Suprapubic skin (tissue), 4 donors: ENCODE data around the gene LAIR2. TPM values are rescaled to one million over a fixed set of nuclear protein-coding genes. Genes with fewer than 3 reads are reported as not detected.

Experiments used
- DNase-seq, 2 donors: peaks; one replicate each; pipeline ENCODE4 v3.0.0-alpha.2; 2019; ENCODE audit warnings: low spot score in 2 of 2
- H3K27ac ChIP-seq: fragments of 200-600 bp; sonication (generic); one replicate; pipeline ENCODE4 v1.5.1; 2019
- H3K27me3 ChIP-seq: fragments of 200-600 bp; sonication (generic); one replicate; pipeline ENCODE4 v1.5.1; 2019
- H3K36me3 ChIP-seq: fragments of 200-600 bp; sonication (generic); one replicate; pipeline ENCODE4 v1.5.1; 2019
- H3K4me1 ChIP-seq: fragments of 200-600 bp; sonication (generic); one replicate; pipeline ENCODE4 v1.5.1; 2019
- H3K4me3 ChIP-seq: fragments of 200-600 bp; sonication (generic); one replicate; pipeline ENCODE4 v1.5.1; 2019; ENCODE audit warnings: mild to moderate bottlenecking
- H3K9me3 ChIP-seq: fragments of 200-600 bp; sonication (generic); one replicate; pipeline ENCODE4 v1.5.1; 2019
- EP300 ChIP-seq: sonication (generic); formaldehyde crosslinking; IDR thresholded peaks from one replicate; pipeline ENCODE4 v1.6.1; 2017; ENCODE audit warnings: antibody characterized with exemption
- POLR2A ChIP-seq, 2 donors: fragments of 450-650 bp; IDR thresholded peaks; one replicate each; pipeline ENCODE4 v1.6.1; 2017; ENCODE audit warnings: antibody characterized with exemption in 2 of 2, mild to moderate bottlenecking in 2 of 2, moderate library complexity in 2 of 2
- POLR2AphosphoS5 ChIP-seq, 3 donors: sonication (generic); formaldehyde crosslinking; IDR thresholded peaks; one replicate each; pipeline ENCODE4 v1.6.1; 2017; ENCODE audit warnings: antibody characterized with exemption in 3 of 3
- WGBS: methylation state at CpG from one replicate; pipeline ENCODE4 v1.1.5; 2018; 5-methylcytosine and 5-hydroxymethylcytosine counted together
- total RNA-seq, 4 donors: library from RNA; depleted of rRNA; stranded (reverse); fragments of >200 nt; gene quantifications; one replicate each; pipeline ENCODE4 v1.1.0, GENCODE V29; 2016
- TF ChIP-seq, protein P1 (sequence below), 2 donors: fragments of 200-600 bp in 1 of 2; fragments of 450-650 bp in 1 of 2; sonication (generic) in 1 of 2; IDR thresholded peaks; one replicate each; pipeline ENCODE4 v1.5.1; 2016 to 2019; ENCODE audit warnings: antibody characterized with exemption in 2 of 2, mild to moderate bottlenecking in 1 of 2, moderate library complexity in 1 of 2

LAIR2 gene
- total RNA-seq, 4 donors from 2014 or later, result not detected

- no peaks in the 10 kb centered on the region for H3K27me3 ChIP-seq
- no peaks in the 10 kb centered on the region for H3K9me3 ChIP-seq
- no peak for DNase-seq
- peaks cover 45% of the 10 kb centered on the region for H3K4me1 ChIP-seq
- peaks cover 68% of the 10 kb centered on the region for H3K36me3 ChIP-seq
- no peak overlapping the region for H3K27ac ChIP-seq
- no peak overlapping the region for H3K4me3 ChIP-seq
- WGBS, result 72% methylated on average over 24 of the region's 39 CpGs
- TF ChIP-seq POLR2A (IDR thresholded peaks at IDR 0.05) (no peak), EP300 (no peak), POLR2AphosphoS5 (IDR thresholded peaks at IDR 0.05) (no peak)
- TF ChIP-seq, protein P1, sequence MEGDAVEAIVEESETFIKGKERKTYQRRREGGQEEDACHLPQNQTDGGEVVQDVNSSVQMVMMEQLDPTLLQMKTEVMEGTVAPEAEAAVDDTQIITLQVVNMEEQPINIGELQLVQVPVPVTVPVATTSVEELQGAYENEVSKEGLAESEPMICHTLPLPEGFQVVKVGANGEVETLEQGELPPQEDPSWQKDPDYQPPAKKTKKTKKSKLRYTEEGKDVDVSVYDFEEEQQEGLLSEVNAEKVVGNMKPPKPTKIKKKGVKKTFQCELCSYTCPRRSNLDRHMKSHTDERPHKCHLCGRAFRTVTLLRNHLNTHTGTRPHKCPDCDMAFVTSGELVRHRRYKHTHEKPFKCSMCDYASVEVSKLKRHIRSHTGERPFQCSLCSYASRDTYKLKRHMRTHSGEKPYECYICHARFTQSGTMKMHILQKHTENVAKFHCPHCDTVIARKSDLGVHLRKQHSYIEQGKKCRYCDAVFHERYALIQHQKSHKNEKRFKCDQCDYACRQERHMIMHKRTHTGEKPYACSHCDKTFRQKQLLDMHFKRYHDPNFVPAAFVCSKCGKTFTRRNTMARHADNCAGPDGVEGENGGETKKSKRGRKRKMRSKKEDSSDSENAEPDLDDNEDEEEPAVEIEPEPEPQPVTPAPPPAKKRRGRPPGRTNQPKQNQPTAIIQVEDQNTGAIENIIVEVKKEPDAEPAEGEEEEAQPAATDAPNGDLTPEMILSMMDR (IDR thresholded peaks at IDR 0.05), result no peak
These were observed 42.2 kb upstream of the LAIR2 start for GRCh38 chr19:54460230-54461005.

DNA sequence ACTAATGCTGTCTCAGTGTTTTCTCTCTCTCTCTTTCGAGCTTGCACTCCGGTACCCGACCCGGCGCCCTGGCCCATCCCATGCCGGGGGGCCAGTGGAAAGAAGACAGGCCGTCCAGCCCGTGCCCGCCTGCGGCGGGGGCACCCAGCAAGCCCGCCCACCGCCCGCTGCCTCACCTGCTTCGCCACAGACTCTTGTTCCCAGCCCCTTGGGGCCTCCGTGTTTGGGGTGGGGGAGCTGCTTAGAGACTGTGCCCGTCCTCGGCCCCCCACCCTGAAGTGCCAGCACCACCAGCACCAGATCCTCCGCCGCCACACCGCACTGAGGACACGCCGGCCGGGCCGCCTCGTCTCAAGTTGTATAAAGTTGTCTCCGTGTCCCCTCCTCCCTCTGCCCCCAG is 41.4 kb upstream of the LAIR2 start:
- H3K4me3 ChIP-seq, result no peak overlapping the region
- WGBS, result 79% methylated on average over 27 of the region's 27 CpGs

DNA sequence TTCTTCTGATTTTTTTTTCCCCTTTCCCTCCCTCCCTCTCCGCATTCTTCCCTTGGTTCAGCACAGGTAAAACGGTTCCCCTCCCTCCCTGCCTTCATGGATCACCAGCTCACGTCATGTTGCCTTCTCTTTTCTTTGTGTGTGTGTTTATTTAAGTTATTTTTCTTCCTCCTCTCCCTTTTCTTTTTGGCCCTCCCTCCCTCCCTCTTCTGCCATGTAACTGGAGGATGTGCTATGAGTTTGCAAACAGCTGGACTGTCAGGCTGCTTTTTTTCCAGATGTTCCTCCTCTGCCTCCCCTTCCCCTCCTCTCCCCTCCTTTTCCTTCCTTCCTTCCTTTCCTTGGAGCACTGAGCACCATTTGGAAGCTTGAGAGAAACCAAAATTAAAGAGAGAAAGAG is 41.0 kb upstream of the LAIR2 start:
- DNase-seq, result no peak
- Histone ChIP-seq H3K36me3 (peaks cover 56% of the 10 kb centered on the region), H3K27ac (no peak overlapping the region), H3K4me1 (peaks cover 45% of the 10 kb centered on the region), H3K9me3 (no peaks in the 10 kb centered on the region), H3K27me3 (no peaks in the 10 kb centered on the region), H3K4me3 (no peak overlapping the region)
- WGBS, result 52% methylated on average over 3 of the region's 3 CpGs
- TF ChIP-seq, protein P1 (IDR thresholded peaks at IDR 0.05), result no peak
- TF ChIP-seq POLR2AphosphoS5 (IDR thresholded peaks at IDR 0.05) (no peak), POLR2A (IDR thresholded peaks at IDR 0.05) (no peak), EP300 (no peak)

More for the DNA sequence above, 41.4 kb upstream of the LAIR2 start:
- Histone ChIP-seq H3K36me3 (peaks cover 60% of the 10 kb centered on the region), H3K9me3 (no peaks in the 10 kb centered on the region), H3K4me1 (peaks cover 45% of the 10 kb centered on the region), H3K27me3 (no peaks in the 10 kb centered on the region), H3K27ac (no peak overlapping the region)
- TF ChIP-seq POLR2AphosphoS5 (IDR thresholded peaks at IDR 0.05), result no peak
- no peak for TF ChIP-seq POLR2A (IDR thresholded peaks at IDR 0.05)
- TF ChIP-seq, protein P1 (IDR thresholded peaks at IDR 0.05), result no peak
- no peak for TF ChIP-seq EP300
- peak; percentile 69 to 75 for DNase-seq

DNA sequence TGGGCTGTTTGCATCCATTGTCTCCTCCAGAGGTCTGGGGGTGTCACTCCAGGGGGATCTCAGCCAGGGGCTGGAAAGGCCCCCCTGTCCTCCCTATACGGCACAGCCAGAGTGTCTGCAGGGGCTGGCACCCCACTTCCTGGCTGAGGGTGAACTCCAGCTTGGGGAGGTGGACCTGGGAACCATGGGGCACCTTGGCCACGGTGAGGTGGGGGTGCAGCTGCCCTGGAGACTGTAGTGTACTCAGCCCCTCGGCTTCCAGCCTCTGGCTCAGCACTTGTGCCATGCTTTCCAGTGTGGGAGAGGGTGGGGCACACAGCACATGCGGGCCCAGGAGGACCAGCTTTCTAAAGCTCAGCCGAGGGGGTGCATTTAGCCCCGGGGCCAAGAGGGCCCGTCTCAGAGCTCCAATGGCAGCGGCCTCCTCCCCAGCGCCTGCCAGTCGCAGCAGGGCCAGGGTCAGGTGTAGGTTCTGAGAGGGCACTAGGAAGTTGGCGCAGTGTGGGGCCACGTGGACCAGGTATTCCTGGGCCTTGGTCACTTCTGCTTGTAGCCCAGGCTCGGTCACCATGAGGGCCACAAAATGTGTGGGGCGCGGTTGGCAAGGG is 40.5 kb upstream of the LAIR2 start:
- peaks cover 51% of the 10 kb centered on the region for H3K36me3 ChIP-seq
- H3K27me3 ChIP-seq, result no peaks in the 10 kb centered on the region
- TF ChIP-seq POLR2AphosphoS5 (IDR thresholded peaks at IDR 0.05) (no peak), EP300 (no peak), POLR2A (IDR thresholded peaks at IDR 0.05) (no peak)
- TF ChIP-seq, protein P1 (IDR thresholded peaks at IDR 0.05), result no peak
- H3K4me1 ChIP-seq, result peaks cover 45% of the 10 kb centered on the region
- H3K9me3 ChIP-seq, result no peaks in the 10 kb centered on the region
- peak overlapping the region; percentile 77 for H3K4me3 ChIP-seq
- 71% methylated on average over 1 of the region's 15 CpGs for WGBS
- H3K27ac ChIP-seq, result peak overlapping the region; percentile 99
- DNase-seq, result peak; percentile 78 to 82
